ENCODE results near the gene IFIT1B. TPM values are rescaled to one million over a fixed set of nuclear protein-coding genes. Genes with fewer than 3 reads are reported as not detected.
A peak's percentile ranks its signal among the peaks of the same experiment; 100 is the strongest.

IFIT1B gene
- total and polyA plus RNA-seq, 2 of the 8 experiments (the other 6 are each of a cell fraction or from before 2014, with no cell fraction given) = not detected

- TF ChIP-seq CTCF (IDR thresholded peaks at IDR 0.05; ENCODE audit: control extremely low read depth in 1 of 3, insufficient read depth in 1 of 3, low read depth in 1 of 3, low read length in 3 of 3) (peak in 1 of 3 experiments; percentile 6; a peak in 1 of 4 replicates), RBBP5 (IDR thresholded peaks at IDR 0.05; ENCODE audit: borderline replicate concordance, low read depth, low read length) (peak; percentile 99), GTF2F1 (IDR thresholded peaks at IDR 0.05; ENCODE audit: borderline replicate concordance, low read depth, low read length) (no peak), CTBP2 (IDR thresholded peaks at IDR 0.05; ENCODE audit: borderline replicate concordance, insufficient read depth, insufficient read length, low read length) (no peak), NRF1 (IDR thresholded peaks at IDR 0.05; ENCODE audit: low read depth, low read length) (peak; percentile 64), POU5F1 (IDR thresholded peaks at IDR 0.05; ENCODE audit: low read depth, low read length) (no peak), FOSL1 (IDR thresholded peaks at IDR 0.05; ENCODE audit: insufficient read depth, low read depth, low read length) (no peak), SIN3A (conservative IDR thresholded peaks at IDR 0.05 in 1 of 2, IDR thresholded peaks at IDR 0.05 in 1 of 2; ENCODE audit: low read depth in 1 of 2, low read length in 2 of 2) (0 out of 4 replicates have a peak, but pooled peaks of 1 of the 2 experiments have one; percentile 19), MAX (IDR thresholded peaks at IDR 0.05) (peak; percentile 30; the same call in 1 of the 2 replicates), RAD21 (IDR thresholded peaks at IDR 0.05 in 1 of 2, conservative IDR thresholded peaks at IDR 0.05 in 1 of 2; ENCODE audit: low read depth in 2 of 2, low read length in 2 of 2) (0 out of 4 replicates have a peak, but pooled peaks of 1 of the 2 experiments have one; percentile 0), SP4 (IDR thresholded peaks at IDR 0.05; ENCODE audit: low read length) (no peak), TAF1 (IDR thresholded peaks at IDR 0.05; ENCODE audit: low read depth, low read length) (peak; percentile 79), ASH2L (IDR thresholded peaks at IDR 0.05; ENCODE audit: low read length) (peak; percentile 96), EZH2 (IDR thresholded peaks at IDR 0.05; ENCODE audit: low read depth, low read length, severe bottlenecking) (no peak), POLR2AphosphoS5 (IDR thresholded peaks at IDR 0.05; ENCODE audit: low read depth, low read length) (peak; percentile 14; the same call in 1 of the 2 replicates), BRCA1 (IDR thresholded peaks at IDR 0.05; ENCODE audit: low read depth, low read length) (no peak)
Measured at GRCh38 chr10:89414146-89414878, 36.5 kb downstream of the IFIT1B start, which contains the start of gene IFIT5 (continued).

All from H1 (cell line).